IMR-90 (cell line): ENCODE results near the gene TANGO2. TPM values are rescaled to one million over a fixed set of nuclear protein-coding genes. Genes with fewer than 3 reads are reported as not detected.

Experiments
- ATAC-seq: fragments of 200-7000 bp; cut with Tn5 transposase; 2 replicates; pipeline ENCODE4 v1.9.1; 2020; ENCODE audit warnings: low read depth, mild to moderate bottlenecking, moderate library complexity
- BruUV-seq: library from RNA; stranded (reverse); fragments of 400-500 nt; replicated peaks from 2 replicates; lab custom pipeline; 2021; lab: Mats Ljungman, UMichigan
- CTCF ChIA-PET: fragments of 300-600 bp; formaldehyde crosslinking; extraction: SDS; loops from one replicate; lab custom pipeline; 2021; ENCODE audit warnings: antibody characterized with exemption; lab: Yijun Ruan, JAX
- POLR2A ChIA-PET: fragments of 300-600 bp; sonication (Branson Sonifier 250); formaldehyde crosslinking; loops from one replicate; lab custom pipeline; 2022; ENCODE audit warnings: antibody characterized with exemption; ENCODE audit not compliant: unreplicated experiment; lab: Charles Lee
- DNase-seq: peaks from one replicate; pipeline ENCODE4 v3.0.0; 2013
- H2AFZ ChIP-seq: replicated peaks from 2 replicates; pipeline ENCODE3; 2013; ENCODE audit warnings: low read length, mild to moderate bottlenecking; ENCODE audit not compliant: poor library complexity
- H2AK5ac ChIP-seq: 2 replicates; pipeline ENCODE4 v1.6.1; 2013; ENCODE audit warnings: low read depth, low read length, inconsistent platforms
- H2AK9ac ChIP-seq: replicated peaks from 2 replicates; pipeline ENCODE3; 2013; ENCODE audit warnings: mild to moderate bottlenecking, low read depth, low read length, moderate library complexity; ENCODE audit not compliant: poor library complexity
- H2BK120ac ChIP-seq: 2 replicates; pipeline ENCODE4 v1.6.1; 2013; ENCODE audit warnings: low read depth, low read length, inconsistent platforms
- H2BK15ac ChIP-seq: 3 replicates; pipeline ENCODE4 v1.6.1; 2013; ENCODE audit warnings: low read depth, low read length, inconsistent platforms
- H2BK20ac ChIP-seq: 2 replicates; pipeline ENCODE4 v1.6.1; 2013; ENCODE audit warnings: low read depth, mild to moderate bottlenecking, inconsistent platforms, low read length, moderate library complexity
- H2BK5ac ChIP-seq: 2 replicates; pipeline ENCODE4 v1.6.1; 2013; ENCODE audit warnings: mild to moderate bottlenecking, low read depth, low read length, inconsistent platforms; ENCODE audit not compliant: poor library complexity, severe bottlenecking
- H3K14ac ChIP-seq: replicated peaks from 2 replicates; pipeline ENCODE4 v1.6.1; 2013; ENCODE audit warnings: low read depth, low read length, inconsistent platforms
- H3K18ac ChIP-seq: 2 replicates; pipeline ENCODE4 v1.6.1; 2013; ENCODE audit warnings: low read depth, low read length, control low read depth
- H3K23ac ChIP-seq: 2 replicates; pipeline ENCODE4 v1.6.1; 2013; ENCODE audit warnings: low read depth, low read length, inconsistent platforms
- H3K27ac ChIP-seq: 2 replicates; pipeline ENCODE4 v1.5.1; 2013; ENCODE audit warnings: mild to moderate bottlenecking, control low read depth, low read length; ENCODE audit not compliant: insufficient read depth
- H3K27me3 ChIP-seq: 2 replicates; pipeline ENCODE4 v1.6.1; 2013; ENCODE audit warnings: low read length; ENCODE audit not compliant: control insufficient read depth, insufficient read depth
- H3K36me3 ChIP-seq: 2 replicates; pipeline ENCODE4 v1.6.1; 2013; ENCODE audit warnings: low read length, mixed read lengths; ENCODE audit not compliant: control insufficient read depth, insufficient read depth
- H3K4ac ChIP-seq: 2 replicates; pipeline ENCODE4 v1.6.1; 2013; ENCODE audit warnings: low read depth, low read length, inconsistent platforms
- H3K4me1 ChIP-seq: 2 replicates; pipeline ENCODE4 v1.6.1; 2013; ENCODE audit warnings: low read length, mixed read lengths; ENCODE audit not compliant: control insufficient read depth, insufficient read depth
- H3K4me2 ChIP-seq: 2 replicates; pipeline ENCODE4 v1.6.1; 2013; ENCODE audit warnings: low read depth, mild to moderate bottlenecking, control low read depth, low read length, moderate library complexity
- H3K4me3 ChIP-seq: 2 replicates; pipeline ENCODE4 v1.5.1; 2013; ENCODE audit warnings: low read depth, mild to moderate bottlenecking, control low read depth, low read length, moderate library complexity; ENCODE audit not compliant: insufficient read depth
- H3K56ac ChIP-seq: 2 replicates; pipeline ENCODE4 v1.6.1; 2013; ENCODE audit warnings: low read length, inconsistent platforms; ENCODE audit not compliant: insufficient read depth; ENCODE audit errors: extremely low read depth
- H3K79me1 ChIP-seq, 2 experiments: 2 replicates each; pipeline ENCODE4 v1.6.1; 2013; ENCODE audit warnings: low read length in 2 of 2, inconsistent platforms in 1 of 2, low read depth in 1 of 2
- H3K9ac ChIP-seq: 2 replicates; pipeline ENCODE4 v1.6.1; 2013; ENCODE audit warnings: low read depth, low read length, control low read depth
- H3K9me1 ChIP-seq: 2 replicates; pipeline ENCODE4 v1.6.1; 2013; ENCODE audit warnings: low read length, inconsistent platforms; ENCODE audit not compliant: insufficient read depth
- H3K9me3 ChIP-seq: 2 replicates; pipeline ENCODE4 v1.6.1; 2013; ENCODE audit warnings: low read length; ENCODE audit not compliant: control insufficient read depth, insufficient read depth
- H4K20me1 ChIP-seq: 2 replicates; pipeline ENCODE4 v1.6.1; 2013; ENCODE audit warnings: low read length, inconsistent platforms; ENCODE audit not compliant: insufficient read depth
- H4K5ac ChIP-seq: 2 replicates; pipeline ENCODE4 v1.6.1; 2013; ENCODE audit warnings: mild to moderate bottlenecking, low read depth, low read length, control low read depth
- H4K8ac ChIP-seq, 2 experiments: 2 replicates each; pipeline ENCODE4 v1.6.1; 2013; ENCODE audit warnings: low read depth in 2 of 2, low read length in 2 of 2, control low read depth in 1 of 2, inconsistent platforms in 1 of 2
- H4K91ac ChIP-seq: 2 replicates; pipeline ENCODE4 v1.6.1; 2013; ENCODE audit warnings: low read depth, low read length, inconsistent platforms; ENCODE audit not compliant: insufficient read depth
- CEBPB ChIP-seq: IDR thresholded peaks from 2 replicates; pipeline ENCODE4 v1.6.1; 2012; ENCODE audit warnings: low read depth, low read length, improper control_type of control experiment
- CHD1 ChIP-seq: IDR thresholded peaks from 2 replicates; pipeline ENCODE4 v1.6.1; 2012; ENCODE audit warnings: low read depth, low read length, improper control_type of control experiment
- ELK1 ChIP-seq: fragments of 150-350 bp; IDR thresholded peaks from 2 replicates; pipeline ENCODE4 v1.6.1; 2016; ENCODE audit warnings: low read depth, mild to moderate bottlenecking, low read length, moderate library complexity, borderline replicate concordance
- FOS ChIP-seq: fragments of 150-350 bp; IDR thresholded peaks from 2 replicates; pipeline ENCODE4 v1.6.1; 2016; ENCODE audit warnings: low read depth, low read length
- MAZ ChIP-seq: IDR thresholded peaks from 2 replicates; pipeline ENCODE4 v1.6.1; 2012; ENCODE audit warnings: low read depth, mild to moderate bottlenecking, low read length, improper control_type of control experiment, moderate library complexity, borderline replicate concordance
- MXI1 ChIP-seq: IDR thresholded peaks from 2 replicates; pipeline ENCODE4 v1.6.1; 2012; ENCODE audit warnings: low read depth, mild to moderate bottlenecking, low read length, moderate library complexity, borderline replicate concordance
- RAD21 ChIP-seq: IDR thresholded peaks from 2 replicates; pipeline ENCODE4 v1.6.1; 2012; ENCODE audit warnings: low read length, improper control_type of control experiment
- RCOR1 ChIP-seq: IDR thresholded peaks from 2 replicates; pipeline ENCODE4 v1.6.1; 2012; ENCODE audit warnings: mild to moderate bottlenecking, low read length, improper control_type of control experiment; ENCODE audit not compliant: insufficient replicate concordance
- RFX5 ChIP-seq: IDR thresholded peaks from 2 replicates; pipeline ENCODE4 v1.8.0; 2012; ENCODE audit warnings: low read depth, mild to moderate bottlenecking, low read length, moderate library complexity
- SMC3 ChIP-seq: fragments of 150-350 bp; IDR thresholded peaks from 2 replicates; pipeline ENCODE4 v1.6.1; 2016; ENCODE audit warnings: low read depth, mild to moderate bottlenecking, antibody characterized with exemption, low read length, moderate library complexity
- USF2 ChIP-seq: fragments of 150-350 bp; IDR thresholded peaks from 2 replicates; pipeline ENCODE4 v1.6.1; 2017; ENCODE audit warnings: mild to moderate bottlenecking, antibody characterized with exemption, low read length, low read depth
- WGBS, 2 experiments: methylation state at CpG; one replicate each; pipeline versions ENCODE4 v1.1.5 to v1.1.7; 2013; ENCODE audit warnings: missing lambda C conversion rate in 2 of 2; ENCODE audit not compliant: insufficient read length in 1 of 2; ENCODE audit errors: extremely low coverage in 2 of 2; 5-methylcytosine and 5-hydroxymethylcytosine counted together
- dilution Hi-C: fragments of 300-500 bp; cut with HindIII; formaldehyde crosslinking; loops from one replicate; pipeline ENCODE4 v1.14.3; 2018; ENCODE audit warnings: low sequenced_read_pairs; ENCODE audit not compliant: unreplicated experiment
- in situ Hi-C: fragments of 300-500 bp; cut with MboI; formaldehyde crosslinking; loops from 3 replicates; pipeline ENCODE4 v1.14.3; 2019; ENCODE audit warnings: low sequenced_read_pairs, inconsistent platforms, mixed read lengths
- intact Hi-C: fragments of 100-400 bp; cut with micrococcal nuclease; formaldehyde crosslinking; loops from 2 replicates; pipeline ENCODE4 v1.10.0; 2022
- polyA plus RNA-seq, 3 experiments: library from polyadenylated mRNA; depleted of rRNA; stranded (reverse); fragments of >200 nt; gene quantifications; 2 replicates each; pipeline ENCODE4 v1.2.3, GENCODE V29; 2012; ENCODE audit warnings: low replicate concordance in 1 of 3
- total RNA-seq: library from RNA; depleted of rRNA; stranded (reverse); fragments of >200 nt; gene quantifications from 2 replicates; pipeline ENCODE4 v1.2.3, GENCODE V29; 2012

Gene TANGO2
- total and polyA plus RNA-seq, 2 of the 4 experiments (the other 2 are of a cell fraction): 45.1 to 75.1 TPM

GRCh38 chr22:19984851-19985811, 35.8 kb upstream of the TANGO2 start:
- TF ChIP-seq RFX5 (no peak), USF2 (no peak), ELK1 (no peak), CHD1 (no peak), MXI1 (no peak), FOS (no peak), RCOR1 (no peak), MAZ (no peak), RAD21 (no peak), CEBPB (no peak), SMC3 (no peak)
- peak overlapping the region; percentile 44 for H2BK5ac ChIP-seq
- in situ Hi-C loops: no loop called here

More at GRCh38 chr22:19984851-19985811, 35.8 kb upstream of the TANGO2 start:
- Histone ChIP-seq H3K4me3 (no peak overlapping the region), H3K27me3 (no peaks in the 10 kb centered on the region), H3K18ac (no peak overlapping the region; the same call in 1 of the 2 replicates), H2AK5ac (peak overlapping the region; percentile 97), H3K9ac (no peak overlapping the region), H3K79me1 (peaks cover 4 to 37% of the 10 kb centered on the region in 2 experiments; a peak in 3 of 4 replicates), H2AK9ac (peak overlapping the region; percentile 87), H3K56ac (no peak overlapping the region), H3K14ac (0 out of 2 replicates have a peak overlapping the region, but pooled peaks have one; percentile 14), H4K91ac (peak overlapping the region; percentile 79), H3K23ac (no peak overlapping the region), H3K4ac (peak overlapping the region; percentile 73), H4K8ac (peak overlapping the region in 1 of 2 experiments; percentile 35; a peak in 1 of 4 replicates), H3K4me2 (no peak overlapping the region), H2BK15ac (peak overlapping the region; percentile 81; the same call in 2 of the 3 replicates), H4K20me1 (peaks cover 18% of the 10 kb centered on the region; the same call in 1 of the 2 replicates), H3K9me3 (no peaks in the 10 kb centered on the region), H3K36me3 (peaks cover 7% of the 10 kb centered on the region), H4K5ac (no peak overlapping the region), H2AFZ (peak overlapping the region; percentile 58), H2BK20ac (0 out of 2 replicates have a peak overlapping the region, but pooled peaks have one; percentile 45), H2BK120ac (peak overlapping the region; percentile 68), H3K9me1 (peaks cover 17% of the 10 kb centered on the region), H3K27ac (no peak overlapping the region), H3K4me1 (peaks cover 13% of the 10 kb centered on the region)
- DNase-seq: no peak
- dilution Hi-C loops: no loop called here
- no TSS peak for BruUV-seq
- intact Hi-C loops: no loop called here
- 97% methylated on average over 5 of the region's 11 CpGs; no CpG with 5 or more reads in 1 of the 2 experiments for WGBS, 2 experiments
- POLR2A ChIA-PET: no interaction called here
- no peak for ATAC-seq
- CTCF ChIA-PET: interaction anchor here (0.5 kb wide), 1 partner anchor 985 kb away, joined by 3 read pairs; no protein-coding TSS in a partner anchor
